GM18951 (cell line): Measurements from ENCODE around the gene BMERB1.
"Not testable (repeated sequence)": the region's sequence is repeated elsewhere in the genome, so short reads cannot be mapped to it uniquely, and the experiment has no call there.

Experiments
- POLR2A ChIP-seq: IDR thresholded peaks from 4 replicates; pipeline ENCODE4 v1.6.1; 2011; ENCODE audit warnings: mild to moderate bottlenecking; ENCODE audit not compliant: insufficient read length, insufficient read depth; ENCODE audit errors: extremely low read depth
- in situ Hi-C: fragments of 300-500 bp; cut with MboI; formaldehyde crosslinking; loops from one replicate; pipeline ENCODE4 v1.12.0; 2022; ENCODE audit warnings: low sequenced_read_pairs, mixed read lengths, inconsistent platforms; ENCODE audit not compliant: unreplicated experiment

The BMERB1 gene

GRCh38 chr16:15439521-15439920, 5.1 kb downstream of the BMERB1 start:
- in situ Hi-C loops: no loop called here
- TF ChIP-seq POLR2A: no peak

DNA sequence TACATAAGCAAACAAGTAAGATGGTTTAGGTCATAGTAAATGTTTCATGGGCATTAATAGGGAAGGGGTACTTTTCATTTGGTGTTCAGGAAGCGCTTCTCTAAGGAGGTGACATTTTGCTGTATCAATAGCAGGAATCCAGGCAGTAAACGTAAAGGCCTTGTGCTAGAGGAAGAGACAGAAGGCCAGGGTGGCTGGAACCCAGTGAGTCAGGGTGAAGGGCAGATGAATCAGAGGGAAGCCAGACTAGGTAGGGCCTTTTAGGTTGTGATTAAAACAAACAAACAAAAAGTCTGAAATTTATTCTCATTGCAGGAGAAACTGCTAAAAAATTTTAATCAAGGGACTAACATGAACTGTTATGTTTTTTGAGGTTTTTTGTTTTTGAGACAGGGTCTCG, 6.5 kb downstream of the BMERB1 start:
- no peak for TF ChIP-seq POLR2A
- in situ Hi-C loops: no loop called here

GRCh38 chr16:15442140-15442539, 7.8 kb downstream of the BMERB1 start:
- in situ Hi-C loops: not testable (repeated sequence)

DNA sequence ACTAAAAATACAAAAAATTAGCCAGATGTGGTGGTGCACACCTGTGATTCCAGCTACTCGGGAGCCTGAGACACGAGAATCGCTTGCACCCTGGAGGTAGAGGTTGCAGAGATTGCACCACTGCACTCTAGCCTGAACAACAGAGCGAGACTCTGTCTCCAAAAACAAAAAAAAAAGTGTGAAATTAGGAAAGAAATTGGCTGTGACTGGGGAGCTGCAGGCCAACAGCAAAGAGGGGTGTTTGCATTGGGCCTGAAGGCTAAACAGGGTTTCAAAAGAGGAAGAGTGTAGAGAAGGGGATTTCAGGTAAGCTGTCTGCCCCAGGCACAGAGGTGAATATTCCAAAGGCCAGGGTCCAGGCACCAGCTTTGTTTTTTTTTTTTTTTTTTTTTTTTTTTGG, 9.4 kb downstream of the BMERB1 start:
- in situ Hi-C loops: no loop called here
- no peak for TF ChIP-seq POLR2A

- TF ChIP-seq POLR2A: no peak
- in situ Hi-C loops: no loop called here
Observed at GRCh38 chr16:15444264-15444663, 9.9 kb downstream of the BMERB1 start.

GRCh38 chr16:15445450-15445849, 11.1 kb downstream of the BMERB1 start:
- in situ Hi-C loops: no loop called here
- no peak for TF ChIP-seq POLR2A

- in situ Hi-C loops: no loop called here
- TF ChIP-seq POLR2A: no peak
Observed at GRCh38 chr16:15446901-15447300, 12.5 kb downstream of the BMERB1 start.

- in situ Hi-C loops: no loop called here
- TF ChIP-seq POLR2A: no peak
Observed at GRCh38 chr16:15450624-15451023, 16.2 kb downstream of the BMERB1 start.

DNA sequence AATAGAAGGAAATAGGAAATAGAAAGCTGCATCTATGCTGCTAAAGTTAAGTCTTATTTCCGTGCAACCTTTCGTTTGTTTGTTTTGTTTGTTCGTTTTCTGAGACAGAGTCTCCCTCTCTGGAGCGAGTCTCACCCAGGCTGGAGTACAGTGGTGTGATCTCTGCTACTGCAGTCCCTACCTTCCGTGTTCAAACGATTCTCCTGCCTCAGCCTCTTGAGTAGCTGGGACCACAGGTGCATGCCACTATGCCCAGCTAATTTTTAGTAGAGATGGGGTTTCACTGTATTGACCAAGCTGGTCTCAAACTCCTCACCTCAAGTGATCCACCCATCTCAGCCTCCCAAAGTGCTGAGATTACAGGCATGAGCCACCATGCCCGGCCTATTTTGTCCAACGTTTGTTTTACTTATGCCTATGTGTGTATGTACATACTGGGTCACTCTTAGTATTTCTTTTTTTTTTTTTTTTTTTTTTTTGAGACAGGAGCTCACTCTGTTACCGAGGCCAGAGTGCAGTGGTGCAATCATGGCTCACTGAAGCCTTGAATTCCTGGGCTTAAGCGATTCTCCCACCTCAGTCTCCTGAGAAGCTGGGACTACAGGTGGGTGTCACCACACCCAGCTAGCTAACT, 16.8 kb downstream of the BMERB1 start:
- no peak for TF ChIP-seq POLR2A
- in situ Hi-C loops: no loop called here

DNA sequence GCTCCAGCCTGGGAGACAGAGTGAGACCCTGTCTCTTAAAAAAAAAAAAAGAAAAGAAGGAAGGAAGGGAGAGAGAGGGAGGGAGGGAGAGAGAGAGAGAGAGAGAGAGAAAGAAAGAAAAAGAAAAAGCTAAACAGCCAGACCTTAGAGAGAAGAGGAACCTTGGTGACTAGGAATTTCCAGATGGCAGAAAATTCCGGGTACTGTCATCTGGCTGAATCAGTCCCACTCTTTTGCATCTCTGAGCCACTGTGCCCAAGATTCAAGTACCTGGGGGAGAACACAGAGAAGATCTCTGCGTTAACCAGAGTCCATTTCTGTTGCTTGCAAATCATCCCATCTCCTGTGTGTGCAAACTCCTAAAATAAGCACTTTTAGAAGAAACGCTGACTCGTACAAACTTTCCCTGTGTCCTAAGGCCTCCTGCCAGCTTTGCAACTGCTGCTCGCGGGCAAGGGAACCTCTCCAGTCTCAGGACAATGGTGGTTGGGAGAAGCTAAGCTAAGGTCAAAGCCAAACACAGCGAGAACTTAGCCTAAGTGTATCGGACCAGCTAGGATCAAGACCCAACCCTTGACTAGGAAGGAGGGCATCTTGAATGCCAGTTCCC, 18.0 kb downstream of the BMERB1 start:
- TF ChIP-seq POLR2A: no peak
- in situ Hi-C loops: no loop called here

- in situ Hi-C loops: not testable (repeated sequence)
Observed at GRCh38 chr16:15453296-15453695, 18.9 kb downstream of the BMERB1 start.

DNA sequence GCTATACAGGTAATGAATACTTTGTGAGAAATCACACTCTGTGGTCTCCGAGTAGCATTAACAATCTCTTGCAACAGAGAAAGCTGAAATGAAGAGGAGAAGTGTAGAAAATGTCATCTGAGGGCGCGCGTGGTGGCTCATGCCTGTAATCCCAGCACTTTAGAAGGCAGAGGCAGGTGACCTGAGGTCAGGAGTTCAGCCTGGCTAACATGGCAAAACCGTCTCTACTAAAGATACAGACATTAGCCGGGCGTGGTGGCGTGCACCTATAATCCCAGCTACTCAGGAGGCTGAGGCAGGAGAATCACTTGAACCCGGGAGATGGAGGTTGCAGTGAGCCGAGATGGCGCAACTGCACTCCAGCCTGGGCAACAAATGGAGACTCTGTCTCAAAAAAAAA, 20.5 kb downstream of the BMERB1 start:
- in situ Hi-C loops: not testable (repeated sequence)

- in situ Hi-C loops: no loop called here
- no peak for TF ChIP-seq POLR2A
Observed at GRCh38 chr16:15457400-15457799, 23.0 kb downstream of the BMERB1 start.

- no peak for TF ChIP-seq POLR2A
- in situ Hi-C loops: no loop called here
Observed at GRCh38 chr16:15457958-15458357, 23.6 kb downstream of the BMERB1 start.

- no peak for TF ChIP-seq POLR2A
- in situ Hi-C loops: no loop called here
Observed at GRCh38 chr16:15459791-15460190, 25.4 kb downstream of the BMERB1 start.
